K562 (cell line): ENCODE measurements around the gene FAM174B. TPM values are rescaled to one million over a fixed set of nuclear protein-coding genes. Genes with fewer than 3 reads are reported as not detected.

Source experiments
- ATF7 ChIP-seq: fragments of 450-650 bp; IDR thresholded peaks from 2 replicates; pipeline ENCODE4 v1.7.1; 2014; ENCODE audit warnings: mild to moderate bottlenecking, moderate library complexity
- BHLHE40 ChIP-seq: IDR thresholded peaks from 2 replicates; pipeline ENCODE4 v1.6.1; 2011; ENCODE audit warnings: low read length, improper control_type of control experiment
- CBFA2T2 ChIP-seq: fragments of 450-650 bp; conservative IDR thresholded peaks from 2 replicates; pipeline ENCODE4 v1.6.1; 2017; ENCODE audit warnings: mild to moderate bottlenecking
- CTBP1 ChIP-seq: fragments of 450-650 bp; IDR thresholded peaks from 2 replicates; pipeline ENCODE4 v1.6.1; 2016; ENCODE audit warnings: borderline replicate concordance
- GABPA ChIP-seq: fragments of 200-800 bp; sonication (Bioruptor generic); conservative IDR thresholded peaks from 2 replicates; pipeline ENCODE4 v1.6.1; 2016; ENCODE audit warnings: low read depth, missing genetic modification characterization, missing compliant biosample characterization
- L3MBTL2 ChIP-seq: fragments of 450-650 bp; IDR thresholded peaks from 2 replicates; pipeline ENCODE4 v1.6.1; 2016; ENCODE audit warnings: mild to moderate bottlenecking, moderate library complexity
- PHF8 ChIP-seq: fragments of 200-600 bp; sonication (generic); IDR thresholded peaks from 2 replicates; pipeline ENCODE4 v1.6.1; 2012; ENCODE audit warnings: mixed run types, mild to moderate bottlenecking, inconsistent platforms, low read length, moderate library complexity, borderline replicate concordance
- SRSF3 ChIP-seq: fragments of 200-400 bp; formaldehyde crosslinking; IDR thresholded peaks from 2 replicates; pipeline ENCODE4 v1.6.1; 2016; ENCODE audit warnings: mild to moderate bottlenecking, low read length, moderate library complexity; ENCODE audit not compliant: insufficient read depth
- polyA plus RNA-seq, 8 experiments: library from polyadenylated mRNA; depleted of rRNA in 4 of 8; stranded (reverse) in 5 of 8; unstranded in 3 of 8; fragments of >200 nt; fragmentation: Nextera tagmentation in 2 of 8; fragmentation: Illumina TruSeq in 1 of 8; extraction: Ambion mirVana in 2 of 8; extraction: Trizol in 1 of 8; gene quantifications; 2 replicates each; pipeline versions ENCODE4 v1.2.1 to v1.2.3, GENCODE V29; 2011 to 2014; ENCODE audit warnings: inconsistent platforms in 1 of 8, missing spikeins in 1 of 8
- total RNA-seq, 7 experiments: library from RNA; depleted of rRNA in 6 of 7; stranded (reverse); fragments of >200 nt in 6 of 7; fragmentation: Illumina TruSeq in 2 of 7; extraction: Trizol in 2 of 7; gene quantifications; 2 replicates each; pipeline versions ENCODE4 v1.2.1 to v1.2.3, GENCODE V29; 2011 to 2021; ENCODE audit warnings: low replicate concordance in 1 of 7
- TF ChIP-seq, protein P1 (sequence below): fragments of 450-650 bp; IDR thresholded peaks from one replicate; pipeline ENCODE4 v1.6.1; 2018; ENCODE audit warnings: mild to moderate bottlenecking, moderate library complexity; ENCODE audit not compliant: partially characterized antibody
- TF ChIP-seq, protein P2 (sequence below): fragments of 200-800 bp; sonication (Bioruptor generic); IDR thresholded peaks from 2 replicates; pipeline ENCODE4 v1.6.1; 2017; ENCODE audit warnings: missing genetic modification characterization, missing compliant biosample characterization
- TF ChIP-seq, protein P3 (sequence below): fragments of 450-650 bp; IDR thresholded peaks from 2 replicates; pipeline ENCODE4 v1.6.1; 2016; ENCODE audit warnings: mild to moderate bottlenecking, moderate library complexity
- TF ChIP-seq, protein P4 (sequence below): fragments of 450-650 bp; formaldehyde crosslinking; IDR thresholded peaks from 2 replicates; pipeline ENCODE4 v1.4.0; 2020; ENCODE audit warnings: mild to moderate bottlenecking, mixed read lengths

FAM174B gene
- total and polyA plus RNA-seq, 9 of the 15 experiments (the other 6 are each of a cell fraction or from before 2014, with no cell fraction given) = 0.39 to 2.7 (median 1.9) TPM; not detected in 1

DNA sequence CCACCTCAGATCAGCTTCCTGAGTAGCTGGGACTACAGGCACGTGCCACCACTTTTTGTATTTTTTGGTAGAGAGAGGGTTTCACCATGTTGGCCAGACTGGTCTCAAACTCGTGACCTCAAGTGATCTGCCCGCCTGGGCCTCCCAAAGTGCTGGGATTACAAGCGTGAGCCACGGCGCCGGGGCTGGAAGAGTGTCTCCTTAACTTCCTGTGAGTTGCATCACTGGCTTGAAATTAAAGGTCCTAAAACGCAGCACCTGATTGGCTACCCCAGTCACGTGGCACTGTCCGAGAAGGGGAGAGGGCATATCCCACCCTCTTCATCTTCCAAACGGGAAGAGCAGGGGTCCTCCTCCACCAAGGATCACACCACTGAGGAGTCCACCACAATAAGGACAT, 5.5 kb upstream of the FAM174B start (continued):
- TF ChIP-seq CBFA2T2 (peak; percentile 29; the same call in 1 of the 2 replicates), BHLHE40 (peak; percentile 10; the same call in 1 of the 2 replicates), SRSF3 (no peak), GABPA (tag) (peak; percentile 42; the same call in 1 of the 2 replicates), CTBP1 (0 out of 2 replicates have a peak, but pooled peaks have one; percentile 39), L3MBTL2 (peak; percentile 67), ATF7 (peak; percentile 88), PHF8 (no peak)
- TF ChIP-seq, protein P1, sequence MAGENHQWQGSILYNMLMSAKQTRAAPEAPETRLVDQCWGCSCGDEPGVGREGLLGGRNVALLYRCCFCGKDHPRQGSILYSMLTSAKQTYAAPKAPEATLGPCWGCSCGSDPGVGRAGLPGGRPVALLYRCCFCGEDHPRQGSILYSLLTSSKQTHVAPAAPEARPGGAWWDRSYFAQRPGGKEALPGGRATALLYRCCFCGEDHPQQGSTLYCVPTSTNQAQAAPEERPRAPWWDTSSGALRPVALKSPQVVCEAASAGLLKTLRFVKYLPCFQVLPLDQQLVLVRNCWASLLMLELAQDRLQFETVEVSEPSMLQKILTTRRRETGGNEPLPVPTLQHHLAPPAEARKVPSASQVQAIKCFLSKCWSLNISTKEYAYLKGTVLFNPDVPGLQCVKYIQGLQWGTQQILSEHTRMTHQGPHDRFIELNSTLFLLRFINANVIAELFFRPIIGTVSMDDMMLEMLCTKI = no peak
- TF ChIP-seq, protein P2, sequence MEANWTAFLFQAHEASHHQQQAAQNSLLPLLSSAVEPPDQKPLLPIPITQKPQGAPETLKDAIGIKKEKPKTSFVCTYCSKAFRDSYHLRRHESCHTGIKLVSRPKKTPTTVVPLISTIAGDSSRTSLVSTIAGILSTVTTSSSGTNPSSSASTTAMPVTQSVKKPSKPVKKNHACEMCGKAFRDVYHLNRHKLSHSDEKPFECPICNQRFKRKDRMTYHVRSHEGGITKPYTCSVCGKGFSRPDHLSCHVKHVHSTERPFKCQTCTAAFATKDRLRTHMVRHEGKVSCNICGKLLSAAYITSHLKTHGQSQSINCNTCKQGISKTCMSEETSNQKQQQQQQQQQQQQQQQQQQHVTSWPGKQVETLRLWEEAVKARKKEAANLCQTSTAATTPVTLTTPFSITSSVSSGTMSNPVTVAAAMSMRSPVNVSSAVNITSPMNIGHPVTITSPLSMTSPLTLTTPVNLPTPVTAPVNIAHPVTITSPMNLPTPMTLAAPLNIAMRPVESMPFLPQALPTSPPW = peak; percentile 19; the same call in 1 of the 2 replicates
- TF ChIP-seq, protein P3, sequence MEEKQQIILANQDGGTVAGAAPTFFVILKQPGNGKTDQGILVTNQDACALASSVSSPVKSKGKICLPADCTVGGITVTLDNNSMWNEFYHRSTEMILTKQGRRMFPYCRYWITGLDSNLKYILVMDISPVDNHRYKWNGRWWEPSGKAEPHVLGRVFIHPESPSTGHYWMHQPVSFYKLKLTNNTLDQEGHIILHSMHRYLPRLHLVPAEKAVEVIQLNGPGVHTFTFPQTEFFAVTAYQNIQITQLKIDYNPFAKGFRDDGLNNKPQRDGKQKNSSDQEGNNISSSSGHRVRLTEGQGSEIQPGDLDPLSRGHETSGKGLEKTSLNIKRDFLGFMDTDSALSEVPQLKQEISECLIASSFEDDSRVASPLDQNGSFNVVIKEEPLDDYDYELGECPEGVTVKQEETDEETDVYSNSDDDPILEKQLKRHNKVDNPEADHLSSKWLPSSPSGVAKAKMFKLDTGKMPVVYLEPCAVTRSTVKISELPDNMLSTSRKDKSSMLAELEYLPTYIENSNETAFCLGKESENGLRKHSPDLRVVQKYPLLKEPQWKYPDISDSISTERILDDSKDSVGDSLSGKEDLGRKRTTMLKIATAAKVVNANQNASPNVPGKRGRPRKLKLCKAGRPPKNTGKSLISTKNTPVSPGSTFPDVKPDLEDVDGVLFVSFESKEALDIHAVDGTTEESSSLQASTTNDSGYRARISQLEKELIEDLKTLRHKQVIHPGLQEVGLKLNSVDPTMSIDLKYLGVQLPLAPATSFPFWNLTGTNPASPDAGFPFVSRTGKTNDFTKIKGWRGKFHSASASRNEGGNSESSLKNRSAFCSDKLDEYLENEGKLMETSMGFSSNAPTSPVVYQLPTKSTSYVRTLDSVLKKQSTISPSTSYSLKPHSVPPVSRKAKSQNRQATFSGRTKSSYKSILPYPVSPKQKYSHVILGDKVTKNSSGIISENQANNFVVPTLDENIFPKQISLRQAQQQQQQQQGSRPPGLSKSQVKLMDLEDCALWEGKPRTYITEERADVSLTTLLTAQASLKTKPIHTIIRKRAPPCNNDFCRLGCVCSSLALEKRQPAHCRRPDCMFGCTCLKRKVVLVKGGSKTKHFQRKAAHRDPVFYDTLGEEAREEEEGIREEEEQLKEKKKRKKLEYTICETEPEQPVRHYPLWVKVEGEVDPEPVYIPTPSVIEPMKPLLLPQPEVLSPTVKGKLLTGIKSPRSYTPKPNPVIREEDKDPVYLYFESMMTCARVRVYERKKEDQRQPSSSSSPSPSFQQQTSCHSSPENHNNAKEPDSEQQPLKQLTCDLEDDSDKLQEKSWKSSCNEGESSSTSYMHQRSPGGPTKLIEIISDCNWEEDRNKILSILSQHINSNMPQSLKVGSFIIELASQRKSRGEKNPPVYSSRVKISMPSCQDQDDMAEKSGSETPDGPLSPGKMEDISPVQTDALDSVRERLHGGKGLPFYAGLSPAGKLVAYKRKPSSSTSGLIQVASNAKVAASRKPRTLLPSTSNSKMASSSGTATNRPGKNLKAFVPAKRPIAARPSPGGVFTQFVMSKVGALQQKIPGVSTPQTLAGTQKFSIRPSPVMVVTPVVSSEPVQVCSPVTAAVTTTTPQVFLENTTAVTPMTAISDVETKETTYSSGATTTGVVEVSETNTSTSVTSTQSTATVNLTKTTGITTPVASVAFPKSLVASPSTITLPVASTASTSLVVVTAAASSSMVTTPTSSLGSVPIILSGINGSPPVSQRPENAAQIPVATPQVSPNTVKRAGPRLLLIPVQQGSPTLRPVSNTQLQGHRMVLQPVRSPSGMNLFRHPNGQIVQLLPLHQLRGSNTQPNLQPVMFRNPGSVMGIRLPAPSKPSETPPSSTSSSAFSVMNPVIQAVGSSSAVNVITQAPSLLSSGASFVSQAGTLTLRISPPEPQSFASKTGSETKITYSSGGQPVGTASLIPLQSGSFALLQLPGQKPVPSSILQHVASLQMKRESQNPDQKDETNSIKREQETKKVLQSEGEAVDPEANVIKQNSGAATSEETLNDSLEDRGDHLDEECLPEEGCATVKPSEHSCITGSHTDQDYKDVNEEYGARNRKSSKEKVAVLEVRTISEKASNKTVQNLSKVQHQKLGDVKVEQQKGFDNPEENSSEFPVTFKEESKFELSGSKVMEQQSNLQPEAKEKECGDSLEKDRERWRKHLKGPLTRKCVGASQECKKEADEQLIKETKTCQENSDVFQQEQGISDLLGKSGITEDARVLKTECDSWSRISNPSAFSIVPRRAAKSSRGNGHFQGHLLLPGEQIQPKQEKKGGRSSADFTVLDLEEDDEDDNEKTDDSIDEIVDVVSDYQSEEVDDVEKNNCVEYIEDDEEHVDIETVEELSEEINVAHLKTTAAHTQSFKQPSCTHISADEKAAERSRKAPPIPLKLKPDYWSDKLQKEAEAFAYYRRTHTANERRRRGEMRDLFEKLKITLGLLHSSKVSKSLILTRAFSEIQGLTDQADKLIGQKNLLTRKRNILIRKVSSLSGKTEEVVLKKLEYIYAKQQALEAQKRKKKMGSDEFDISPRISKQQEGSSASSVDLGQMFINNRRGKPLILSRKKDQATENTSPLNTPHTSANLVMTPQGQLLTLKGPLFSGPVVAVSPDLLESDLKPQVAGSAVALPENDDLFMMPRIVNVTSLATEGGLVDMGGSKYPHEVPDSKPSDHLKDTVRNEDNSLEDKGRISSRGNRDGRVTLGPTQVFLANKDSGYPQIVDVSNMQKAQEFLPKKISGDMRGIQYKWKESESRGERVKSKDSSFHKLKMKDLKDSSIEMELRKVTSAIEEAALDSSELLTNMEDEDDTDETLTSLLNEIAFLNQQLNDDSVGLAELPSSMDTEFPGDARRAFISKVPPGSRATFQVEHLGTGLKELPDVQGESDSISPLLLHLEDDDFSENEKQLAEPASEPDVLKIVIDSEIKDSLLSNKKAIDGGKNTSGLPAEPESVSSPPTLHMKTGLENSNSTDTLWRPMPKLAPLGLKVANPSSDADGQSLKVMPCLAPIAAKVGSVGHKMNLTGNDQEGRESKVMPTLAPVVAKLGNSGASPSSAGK = peak; percentile 55
- TF ChIP-seq, protein P4, sequence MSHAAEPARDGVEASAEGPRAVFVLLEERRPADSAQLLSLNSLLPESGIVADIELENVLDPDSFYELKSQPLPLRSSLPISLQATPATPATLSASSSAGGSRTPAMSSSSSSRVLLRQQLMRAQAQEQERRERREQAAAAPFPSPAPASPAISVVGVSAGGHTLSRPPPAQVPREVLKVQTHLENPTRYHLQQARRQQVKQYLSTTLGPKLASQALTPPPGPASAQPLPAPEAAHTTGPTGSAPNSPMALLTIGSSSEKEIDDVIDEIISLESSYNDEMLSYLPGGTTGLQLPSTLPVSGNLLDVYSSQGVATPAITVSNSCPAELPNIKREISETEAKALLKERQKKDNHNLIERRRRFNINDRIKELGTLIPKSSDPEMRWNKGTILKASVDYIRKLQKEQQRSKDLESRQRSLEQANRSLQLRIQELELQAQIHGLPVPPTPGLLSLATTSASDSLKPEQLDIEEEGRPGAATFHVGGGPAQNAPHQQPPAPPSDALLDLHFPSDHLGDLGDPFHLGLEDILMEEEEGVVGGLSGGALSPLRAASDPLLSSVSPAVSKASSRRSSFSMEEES (CRISPR knock-in tag) = peak; percentile 51
